GM19455 (cell line): ENCODE results near the gene TBCCD1.
A peak's percentile ranks its signal among the peaks of the same experiment; 100 is the strongest.
"Not testable (repeated sequence)": the region's sequence is repeated elsewhere in the genome, so short reads cannot be mapped to it uniquely, and the experiment has no call there.

ENCODE experiments used
- ATAC-seq: cut with Tn5 transposase; IDR thresholded peaks from one replicate; pipeline ENCODE4 v1.9.1; 2021; ENCODE audit not compliant: unreplicated experiment

TBCCD1 gene

DNA sequence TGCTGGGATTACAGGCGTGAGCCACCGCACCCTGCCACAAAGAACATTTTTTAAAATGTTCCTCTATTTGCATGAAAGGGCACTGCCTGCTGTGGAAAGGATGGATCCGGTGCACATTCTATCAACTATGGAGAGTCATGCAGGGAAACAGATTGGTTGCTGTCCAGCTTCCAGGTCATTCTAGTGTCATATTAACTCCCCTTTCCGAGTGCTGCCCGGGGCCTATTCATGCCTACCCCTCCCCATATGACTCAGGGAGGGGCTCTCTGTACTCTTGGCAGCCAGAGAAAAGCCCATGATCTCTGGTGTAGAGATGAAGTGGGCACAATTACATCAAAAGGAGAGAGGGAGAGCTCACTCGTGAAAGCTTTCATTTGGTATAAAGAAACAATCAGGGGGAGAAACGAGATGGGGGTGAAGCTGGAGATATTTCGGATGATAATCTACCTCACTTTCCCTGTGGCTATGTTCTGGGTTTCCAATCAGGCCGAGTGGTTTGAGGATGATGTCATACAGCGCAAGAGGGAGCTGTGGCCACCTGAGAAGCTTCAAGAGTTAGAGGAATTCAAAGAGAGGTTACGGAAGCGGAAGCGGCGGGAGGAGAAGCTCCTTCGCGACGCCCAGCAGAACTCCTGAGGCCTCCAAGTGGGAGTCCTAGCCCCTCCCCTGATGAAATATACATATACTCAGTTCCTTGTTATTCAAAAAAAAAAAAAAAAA, 29.6 kb upstream of the TBCCD1 start:
- no peak for ATAC-seq

DNA sequence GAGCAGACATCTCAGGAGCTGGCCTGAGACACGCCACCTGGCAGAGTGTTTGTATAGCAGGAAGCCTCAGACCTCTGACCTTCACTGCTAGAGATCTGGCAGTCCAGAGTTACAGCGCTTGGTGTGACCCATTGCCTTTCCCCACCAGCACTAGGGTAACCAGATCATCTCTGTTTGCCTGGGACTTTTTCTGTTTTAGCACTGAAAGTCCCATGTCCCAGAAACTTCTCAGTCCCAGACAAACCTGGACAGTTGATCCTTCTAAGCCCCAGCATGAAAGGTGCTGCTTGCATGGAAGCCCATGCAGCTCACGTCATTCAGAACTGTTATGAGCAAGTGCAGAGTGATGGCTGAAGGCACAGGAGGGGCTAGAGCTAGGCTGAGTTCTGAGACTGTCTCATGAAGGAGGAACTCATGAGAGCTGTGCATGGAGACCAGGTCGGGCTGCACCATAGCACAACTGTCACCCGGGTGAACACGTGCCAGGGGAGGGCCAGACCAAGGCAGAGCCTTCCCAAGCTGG, 27.5 kb upstream of the TBCCD1 start:
- no peak for ATAC-seq

DNA sequence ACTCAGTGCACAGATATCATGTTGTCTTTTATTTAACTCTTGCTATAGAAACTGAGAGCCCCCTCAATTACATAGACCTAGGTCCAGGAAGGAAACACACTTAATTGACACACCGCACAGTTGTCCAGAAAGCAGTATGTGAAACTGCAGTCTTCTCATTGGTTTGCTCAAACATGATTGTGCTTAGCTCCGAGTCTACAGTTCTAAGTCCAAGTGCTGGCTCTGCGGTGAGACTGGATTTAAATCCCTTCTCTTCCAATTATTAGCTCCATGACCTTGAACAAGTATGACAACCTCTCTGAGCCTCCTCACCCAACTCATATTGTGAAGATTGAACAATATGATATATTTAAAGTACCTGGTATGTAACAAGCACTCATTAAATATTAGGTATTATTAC, 26.7 kb upstream of the TBCCD1 start:
- no peak for ATAC-seq

DNA sequence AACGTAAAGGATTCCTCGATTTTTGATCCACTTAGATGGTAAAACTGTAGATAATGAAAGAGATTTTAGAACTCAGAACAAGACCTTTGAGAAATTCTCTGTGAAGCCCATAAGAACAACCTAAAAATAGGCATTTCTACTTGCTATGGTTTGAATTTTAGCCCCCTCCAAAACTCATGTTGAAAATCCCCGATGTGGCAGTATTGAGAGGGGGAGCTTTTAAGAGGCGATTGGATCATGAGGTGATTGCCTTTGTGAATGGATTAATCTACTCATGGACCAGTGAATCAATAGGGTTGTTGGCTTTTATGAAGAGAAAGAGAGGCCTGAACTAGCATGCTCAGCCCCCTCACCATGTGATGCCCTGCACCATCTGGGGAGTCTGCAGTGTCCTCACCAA, 25.5 kb upstream of the TBCCD1 start:
- no peak for ATAC-seq

DNA sequence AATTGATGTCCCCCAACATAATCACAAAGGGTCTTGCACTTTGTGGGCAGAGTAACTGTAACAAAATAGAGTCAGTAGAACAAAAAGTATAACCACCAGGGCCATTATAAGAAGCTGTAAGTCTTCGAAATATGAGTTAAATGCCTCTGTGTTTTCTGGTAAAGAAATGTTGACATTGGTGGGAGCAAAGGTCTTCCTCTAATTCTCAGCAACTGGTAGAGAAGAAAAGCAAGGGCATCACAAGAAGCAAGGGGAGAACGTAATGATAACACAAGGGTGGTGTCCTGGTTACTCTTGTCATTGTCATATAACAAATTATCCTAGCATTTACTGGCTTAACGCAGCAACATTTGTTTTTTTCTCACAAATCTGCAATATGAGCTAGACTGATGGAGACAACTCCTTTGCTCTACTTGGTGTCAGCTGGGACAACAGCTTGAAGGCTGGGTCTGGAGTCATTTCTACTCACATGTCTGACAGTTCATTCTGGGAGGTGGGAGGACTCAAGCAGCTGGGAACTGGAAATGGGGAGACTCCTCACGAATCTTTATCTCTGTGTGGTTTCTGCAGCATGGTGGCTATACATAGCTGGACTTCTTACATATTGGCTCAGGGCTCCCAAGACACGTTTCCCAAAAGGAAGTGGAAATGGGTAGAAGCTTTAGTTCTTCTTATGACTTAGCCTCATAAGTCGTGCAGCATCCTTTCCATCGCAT, 23.6 kb upstream of the TBCCD1 start:
- no peak for ATAC-seq

DNA sequence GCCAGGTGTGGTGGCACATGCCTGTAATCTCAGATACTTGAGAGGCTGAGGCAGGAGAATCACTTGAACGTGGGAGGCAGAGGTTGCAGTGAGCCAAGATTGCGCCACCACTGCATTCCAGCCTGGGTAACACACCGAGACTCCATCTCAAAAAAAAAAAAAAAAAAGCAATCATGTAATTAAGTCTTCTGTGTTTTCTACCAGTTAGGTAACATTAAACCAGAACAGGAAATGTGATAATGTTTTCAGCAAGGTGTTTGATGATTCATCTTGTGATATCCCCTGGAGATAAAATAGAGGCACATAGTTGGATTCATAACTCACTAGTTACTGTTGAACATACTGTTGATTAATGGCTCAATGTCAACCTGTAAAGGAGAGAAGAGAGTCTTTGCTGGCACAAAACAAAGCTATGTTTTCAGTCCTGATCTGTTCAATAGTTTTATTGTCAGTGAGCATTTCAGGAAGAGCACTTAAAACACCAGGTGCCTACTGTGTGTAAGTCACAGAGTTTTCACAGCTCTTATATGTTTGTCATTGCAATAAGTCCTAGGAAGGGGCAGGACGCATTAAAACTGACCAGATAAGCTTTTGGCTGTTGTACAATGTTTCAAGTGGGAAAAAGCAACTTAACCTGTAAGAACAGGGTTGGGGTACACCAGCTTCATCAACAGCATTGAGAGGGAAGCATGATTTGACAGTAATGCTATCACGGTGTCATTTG, 22.9 kb upstream of the TBCCD1 start:
- no peak for ATAC-seq

DNA sequence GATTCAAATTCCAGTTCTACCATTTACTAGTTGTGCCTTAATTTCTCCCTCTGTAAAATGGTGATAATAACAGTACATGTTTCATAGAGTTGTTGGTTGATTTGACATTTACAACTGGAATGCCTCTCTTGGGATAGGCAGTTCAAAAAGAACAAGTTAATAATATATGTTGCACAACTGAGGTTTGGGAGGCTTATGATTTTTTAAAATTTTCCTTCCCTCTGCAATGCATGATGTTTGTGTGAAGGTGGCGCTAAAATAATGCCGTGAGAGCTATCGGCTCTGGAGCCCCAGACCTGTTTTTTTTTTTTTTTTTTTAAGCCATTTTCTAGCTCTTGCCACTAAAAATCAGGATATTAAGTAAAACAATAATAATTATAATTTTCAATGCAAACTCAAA, 22.0 kb upstream of the TBCCD1 start:
- no peak for ATAC-seq

DNA sequence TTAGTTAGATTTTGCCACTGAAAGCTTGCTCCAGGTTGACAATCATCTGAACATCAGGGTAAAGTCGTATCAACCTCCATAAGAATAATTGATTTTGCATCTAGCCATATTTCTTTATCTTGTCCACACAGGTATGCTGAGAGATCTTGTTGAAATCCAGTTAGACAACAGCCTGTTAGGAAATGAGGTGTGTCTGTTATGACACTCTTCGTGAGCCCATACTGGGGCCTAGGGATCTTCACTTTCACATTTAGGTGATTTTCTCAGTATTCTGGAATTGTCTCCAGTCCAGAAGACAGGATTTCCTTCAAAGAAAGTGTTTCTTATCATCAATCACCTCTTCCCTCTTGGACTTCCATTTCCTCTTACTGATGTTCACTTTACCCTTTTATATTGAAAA, 21.5 kb upstream of the TBCCD1 start:
- ATAC-seq: no peak

DNA sequence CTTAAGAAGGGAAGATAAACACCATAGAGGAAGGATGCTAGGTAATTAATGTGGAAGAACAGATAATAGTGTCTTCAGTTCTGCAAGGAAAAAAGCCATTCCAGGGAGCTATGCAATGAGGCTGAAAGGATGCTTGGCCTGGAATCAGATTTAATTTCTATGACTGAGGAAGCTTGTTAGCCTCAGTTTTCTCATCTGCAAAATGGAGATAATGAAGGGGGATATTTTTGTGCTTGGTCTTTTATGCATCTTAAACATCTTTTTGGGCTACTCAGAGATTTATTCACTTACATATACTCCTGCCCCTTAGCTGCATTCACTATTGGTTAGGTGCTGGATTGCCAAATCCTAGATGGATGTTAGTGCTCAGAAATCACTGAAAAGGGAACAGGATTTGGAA, 20.0 kb upstream of the TBCCD1 start:
- no peak for ATAC-seq

DNA sequence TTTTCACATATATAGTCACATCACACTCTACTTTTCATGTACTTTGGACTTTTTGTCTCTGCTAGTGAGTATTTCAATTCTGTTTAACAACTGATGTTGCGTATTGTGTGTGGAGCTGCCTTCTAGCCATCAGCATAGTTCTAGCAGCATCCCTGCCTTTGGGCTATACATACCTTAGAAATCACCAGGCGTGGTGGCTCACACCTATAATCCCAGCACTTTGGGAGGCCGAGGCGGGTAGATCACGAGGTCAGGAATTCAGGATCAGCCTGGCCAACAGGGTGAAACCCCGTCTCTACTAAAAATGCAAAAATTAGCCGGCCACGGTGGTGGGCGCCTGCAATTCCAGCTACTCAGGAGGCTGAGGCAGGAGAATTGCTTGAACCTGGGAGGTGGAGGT, 19.1 kb upstream of the TBCCD1 start:
- not testable (repeated sequence) for ATAC-seq

DNA sequence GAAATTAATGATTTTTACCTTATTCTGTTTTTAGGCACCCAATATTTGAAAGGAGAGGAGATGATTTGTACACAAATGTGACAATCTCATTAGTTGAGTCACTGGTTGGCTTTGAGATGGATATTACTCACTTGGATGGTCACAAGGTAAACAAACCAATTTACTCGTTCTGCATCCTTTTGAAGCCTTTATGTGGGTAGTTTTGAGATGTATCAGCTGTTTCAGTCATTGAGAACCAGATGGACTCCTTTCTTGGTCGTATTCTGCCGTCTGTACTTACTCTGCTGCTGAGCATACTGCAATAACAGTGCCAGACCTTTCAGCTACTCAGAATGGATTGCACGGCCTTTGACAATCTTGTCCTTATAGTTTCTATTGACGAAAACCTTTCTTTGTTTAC, 16.7 kb upstream of the TBCCD1 start:
- no peak for ATAC-seq

DNA sequence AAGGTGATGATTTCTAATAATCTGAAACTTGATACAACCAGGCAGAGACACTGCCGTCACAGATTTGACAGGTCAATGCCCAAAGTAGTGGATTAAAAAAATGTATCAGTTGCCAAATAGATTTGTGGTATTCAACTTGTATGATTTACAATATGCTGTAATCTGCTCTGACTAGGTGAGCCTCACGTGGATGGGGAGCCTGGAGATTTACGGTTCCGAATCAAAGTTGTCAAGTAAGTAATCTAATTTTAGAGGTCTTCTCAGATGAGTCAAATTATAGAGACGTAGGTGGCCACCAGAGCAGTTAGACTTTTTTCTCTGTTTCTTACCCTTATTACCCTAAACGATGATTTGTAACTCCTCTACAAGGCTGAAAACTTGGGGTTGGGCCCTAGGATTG, 15.4 kb upstream of the TBCCD1 start:
- ATAC-seq: no peak

DNA sequence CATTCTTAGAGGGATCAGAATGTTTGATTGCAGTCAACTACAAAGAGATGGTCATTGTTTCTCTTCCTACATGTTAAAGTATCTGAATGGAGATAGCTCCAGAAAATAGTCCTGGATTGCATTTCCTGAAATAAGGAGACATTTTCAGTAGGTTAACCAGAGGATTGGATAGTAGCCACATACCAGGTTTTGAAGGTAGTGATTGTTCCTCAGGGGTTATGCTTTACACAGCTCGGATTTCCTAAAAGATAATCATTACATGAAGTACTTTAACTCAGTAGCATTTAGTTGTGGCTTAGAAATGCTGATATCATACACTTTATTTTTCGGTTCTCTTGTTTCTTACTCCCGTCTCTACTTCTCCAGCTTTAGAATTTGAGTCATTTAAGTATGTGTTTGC, 13.6 kb upstream of the TBCCD1 start:
- no peak for ATAC-seq

DNA sequence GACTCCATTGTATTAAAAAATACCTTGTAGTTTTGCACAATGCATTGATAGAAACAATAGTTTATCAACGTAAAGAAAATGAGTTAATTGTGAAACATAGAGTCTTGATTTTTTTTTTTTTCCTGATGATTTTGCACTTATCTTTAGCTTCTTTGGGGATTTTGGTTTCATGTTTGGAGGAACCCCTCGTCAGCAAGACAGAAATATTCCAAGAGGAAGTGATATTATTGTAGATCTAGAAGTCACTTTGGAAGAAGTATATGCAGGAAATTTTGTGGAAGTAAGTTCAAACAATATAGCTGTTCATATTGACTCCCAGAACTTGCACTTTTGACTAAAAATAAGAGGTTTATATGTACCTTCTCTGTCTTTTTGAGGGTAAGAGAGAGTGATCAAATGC, 10.4 kb upstream of the TBCCD1 start:
- no peak for ATAC-seq

DNA sequence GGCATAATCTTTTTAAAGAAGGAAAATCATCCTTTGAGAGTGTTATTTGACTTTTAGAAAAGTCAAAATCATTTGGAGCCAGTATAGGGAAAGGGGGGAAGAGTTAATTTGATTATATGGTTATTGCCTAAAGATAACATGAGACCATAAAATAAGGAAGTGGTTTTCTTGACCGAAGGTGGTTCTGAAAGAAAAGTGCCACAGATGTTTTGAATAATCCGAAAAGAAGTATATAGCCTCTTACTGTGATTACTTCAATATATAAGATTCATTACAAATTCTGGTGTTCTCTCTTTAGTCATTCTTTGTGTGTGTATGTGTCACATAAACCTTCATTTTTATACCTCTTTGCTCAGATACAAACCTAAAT, 4.5 kb upstream of the TBCCD1 start:
- ATAC-seq: no peak

DNA sequence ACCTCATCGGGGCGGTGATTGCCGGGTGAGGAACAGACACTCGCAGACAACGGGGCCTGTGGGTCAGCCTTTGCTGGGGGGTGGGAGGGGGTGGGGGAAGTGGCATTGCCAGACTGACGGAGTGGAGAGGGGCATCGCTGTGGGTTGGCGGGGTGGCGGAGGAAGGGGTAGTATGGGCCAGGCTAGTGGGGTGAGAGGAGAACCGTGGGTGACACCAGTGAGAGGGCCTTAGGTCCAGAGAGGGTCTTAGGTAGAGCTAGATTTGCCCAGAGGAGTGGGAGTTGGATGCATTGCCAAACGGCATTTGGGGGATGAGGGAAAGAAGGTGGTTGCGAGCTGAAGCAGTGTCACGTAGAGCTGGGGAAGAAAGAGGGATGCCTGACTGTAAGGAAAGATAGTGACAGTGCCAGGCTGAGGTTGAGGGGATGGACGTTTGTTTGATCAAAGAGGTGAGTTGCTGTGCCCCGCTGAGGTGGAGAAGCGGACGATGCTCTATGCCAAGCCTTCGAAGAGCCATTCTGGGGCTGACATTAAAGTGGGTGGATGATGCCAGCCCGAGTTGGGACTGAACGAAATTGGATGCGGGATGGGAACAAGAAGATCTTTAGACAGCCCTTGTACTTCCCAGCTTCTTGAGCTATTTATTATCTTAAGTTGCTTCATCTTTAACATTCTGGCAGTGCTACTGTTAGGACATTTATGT, 4.0 kb upstream of the TBCCD1 start:
- no peak for ATAC-seq

DNA sequence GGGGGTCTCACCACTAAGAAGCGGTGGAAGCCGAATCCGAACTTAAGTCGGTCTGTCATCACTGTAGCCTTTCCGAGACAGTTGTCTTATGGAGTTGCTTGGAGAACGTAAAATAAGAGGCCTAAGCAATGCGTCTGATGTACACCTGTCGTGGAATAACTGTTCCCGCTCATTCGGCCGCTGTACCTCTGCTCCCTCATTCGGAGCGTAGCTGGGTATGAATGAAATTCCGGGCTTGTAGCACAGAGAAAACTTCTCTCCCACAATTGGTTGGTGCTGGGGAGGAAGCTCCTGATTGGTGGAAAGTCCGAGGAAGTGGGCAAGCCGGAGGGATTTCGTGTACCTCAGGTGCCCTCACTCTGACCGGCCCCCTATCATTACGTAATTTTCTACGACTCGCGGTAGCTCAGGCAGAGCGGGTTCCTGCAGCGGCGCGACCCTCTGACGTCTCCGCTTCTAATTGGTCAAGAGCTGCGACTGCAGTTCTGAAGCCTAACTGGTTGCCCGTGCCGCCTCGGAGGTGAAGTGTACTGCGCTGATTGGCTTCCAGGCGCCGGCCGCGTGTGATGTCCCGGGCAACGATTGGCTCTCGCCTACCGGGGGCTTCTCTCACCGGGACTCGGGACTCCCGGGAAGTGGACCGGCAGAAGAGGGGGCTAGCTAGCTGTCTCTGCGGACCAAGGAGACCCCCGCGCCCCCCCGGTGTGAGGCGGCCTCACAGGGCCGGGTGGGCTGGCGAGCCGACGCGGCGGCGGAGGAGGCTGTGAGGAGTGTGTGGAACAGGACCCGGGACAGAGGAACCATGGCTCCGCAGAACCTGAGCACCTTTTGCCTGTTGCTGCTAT, 3.2 kb upstream of the TBCCD1 start, which contains the start of gene DNAJB11:
Gene DNAJB11 (plus strand): TSS at position 625 of the 845 bp plus-strand sequence. CDS start 178 bp downstream, at position 803.
- ATAC-seq: peak; percentile 84

DNA sequence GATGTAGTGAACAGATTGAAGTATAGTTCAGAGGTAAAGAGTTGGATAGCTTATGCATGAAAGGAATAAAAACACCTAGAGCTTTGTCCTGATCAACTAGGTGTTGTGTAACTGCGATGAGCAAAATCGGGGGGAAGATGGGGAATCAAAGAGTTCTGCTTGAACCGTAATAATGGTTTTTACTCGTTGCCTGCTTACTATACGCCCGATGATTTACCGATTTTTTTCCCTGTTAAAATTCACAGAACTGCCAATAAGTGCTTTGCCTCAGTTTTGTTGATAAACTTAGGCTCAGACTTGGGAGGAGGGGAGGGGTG, 2.6 kb upstream of the TBCCD1 start:
- ATAC-seq: no peak

DNA sequence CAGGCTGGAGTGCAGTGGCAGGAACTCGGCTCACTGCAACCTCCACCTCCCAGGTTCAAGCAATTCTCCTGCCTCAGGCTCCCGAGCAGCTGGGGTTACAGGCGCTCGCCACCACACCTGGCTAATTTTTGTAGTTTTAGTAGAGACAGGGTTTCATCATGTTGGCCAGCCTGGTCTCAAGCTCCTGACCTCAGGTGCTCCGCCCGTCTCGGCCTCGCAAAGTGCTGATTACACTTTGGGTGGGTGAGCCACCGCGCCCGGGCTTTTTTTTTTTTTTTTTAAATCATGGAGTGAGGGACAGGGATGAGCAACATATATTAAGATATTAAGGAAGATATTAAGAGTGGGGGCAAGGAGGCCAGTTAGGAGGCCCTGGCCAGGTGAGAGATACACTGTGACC, 2.2 kb upstream of the TBCCD1 start:
- ATAC-seq: not testable (repeated sequence)

DNA sequence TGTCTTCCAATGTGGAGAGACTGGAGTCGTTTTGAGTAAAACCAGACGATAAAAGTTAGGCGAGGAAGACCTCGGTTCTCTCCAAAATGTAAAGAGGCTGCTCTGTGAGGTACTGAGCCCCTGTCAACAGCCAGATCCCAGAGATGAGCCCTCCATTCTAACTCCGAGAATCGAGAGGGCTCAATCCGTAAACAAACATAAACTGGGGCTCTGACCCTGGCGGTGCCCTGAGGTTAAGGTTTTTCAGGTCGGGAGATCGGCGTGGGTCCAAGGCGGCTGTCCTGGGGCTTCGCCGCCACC, 417 bp downstream of the TBCCD1 start:
- ATAC-seq: peak; percentile 0

DNA sequence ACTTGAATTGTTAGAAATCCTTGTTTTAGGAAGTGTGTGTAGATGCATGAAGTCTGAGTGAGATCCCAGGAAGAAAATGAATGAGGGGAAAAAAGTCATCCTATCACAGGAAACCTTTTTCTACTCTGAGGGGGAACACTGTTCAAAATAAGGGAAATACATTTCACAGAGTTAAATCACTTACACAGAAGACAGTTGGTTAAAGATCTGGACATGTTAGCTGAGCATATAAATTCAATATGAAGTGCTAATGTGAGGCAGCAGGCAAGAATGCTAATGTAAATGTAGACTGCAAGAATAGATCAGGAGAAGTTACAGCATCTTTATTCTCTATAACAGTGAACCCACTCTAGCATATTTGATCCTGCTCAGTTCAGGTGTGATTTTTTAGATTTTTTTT, 2.6 kb downstream of the TBCCD1 start:
- ATAC-seq: no peak
